H9 (cell line): ENCODE data around the gene CDH13. TPM values are rescaled to one million over a fixed set of nuclear protein-coding genes. Genes with fewer than 3 reads are reported as not detected.
A peak's percentile ranks its signal among the peaks of the same experiment; 100 is the strongest.

ENCODE experiments used
- DNase-seq: peaks from one replicate; pipeline ENCODE4 v3.0.0-alpha.2; 2017
- H2AFZ ChIP-seq: one replicate; pipeline ENCODE4 v1.6.1; 2013; ENCODE audit warnings: mild to moderate bottlenecking, low read length, control low read depth, moderate library complexity
- H2AK5ac ChIP-seq: 2 replicates; pipeline ENCODE4 v1.6.1; 2013; ENCODE audit warnings: low read length, control low read depth, mixed read lengths; ENCODE audit not compliant: insufficient read length
- H2BK120ac ChIP-seq: one replicate; pipeline ENCODE4 v1.6.1; 2013; ENCODE audit warnings: low read depth, mild to moderate bottlenecking, low read length, control low read depth, inconsistent platforms; ENCODE audit not compliant: poor library complexity, severe bottlenecking
- H2BK12ac ChIP-seq: 2 replicates; pipeline ENCODE4 v1.6.1; 2013; ENCODE audit warnings: low read length, control low read depth, mixed read lengths, low read depth; ENCODE audit not compliant: insufficient read length
- H2BK15ac ChIP-seq: 2 replicates; pipeline ENCODE4 v1.6.1; 2013; ENCODE audit warnings: low read depth, low read length, control low read depth
- H2BK20ac ChIP-seq: one replicate; pipeline ENCODE4 v1.6.1; 2013; ENCODE audit warnings: low read depth, mild to moderate bottlenecking, low read length, control low read depth, inconsistent platforms; ENCODE audit not compliant: poor library complexity, severe bottlenecking
- H2BK5ac ChIP-seq: 2 replicates; pipeline ENCODE4 v1.6.1; 2013; ENCODE audit warnings: low read length, control low read depth, mixed read lengths; ENCODE audit not compliant: insufficient read length
- H3K14ac ChIP-seq: 2 replicates; pipeline ENCODE4 v1.6.1; 2013; ENCODE audit warnings: low read length, control low read depth; ENCODE audit not compliant: insufficient read depth
- H3K18ac ChIP-seq: 2 replicates; pipeline ENCODE4 v1.6.1; 2013; ENCODE audit warnings: low read depth, mild to moderate bottlenecking, mixed read lengths, low read length, control low read depth; ENCODE audit not compliant: insufficient read length
- H3K23ac ChIP-seq: 2 replicates; pipeline ENCODE4 v1.6.1; 2013; ENCODE audit warnings: low read length, control low read depth, mixed read lengths, low read depth; ENCODE audit not compliant: insufficient read length
- H3K23me2 ChIP-seq: 2 replicates; pipeline ENCODE4 v1.6.1; 2013; ENCODE audit warnings: low read depth, mild to moderate bottlenecking, mixed read lengths, low read length, control low read depth; ENCODE audit not compliant: insufficient read length, poor library complexity, severe bottlenecking
- H3K27ac ChIP-seq: 2 replicates; pipeline ENCODE4 v1.5.1; 2013; ENCODE audit warnings: low read length, control low read depth, mixed read lengths, low read depth; ENCODE audit not compliant: insufficient read length
- H3K27me3 ChIP-seq: 2 replicates; pipeline ENCODE4 v1.6.1; 2013; ENCODE audit warnings: low read length, control low read depth, inconsistent platforms; ENCODE audit not compliant: insufficient read depth
- H3K4ac ChIP-seq: 2 replicates; pipeline ENCODE4 v1.6.1; 2013; ENCODE audit warnings: low read depth, mild to moderate bottlenecking, control low read depth, inconsistent platforms, low read length, moderate library complexity
- H3K4me1 ChIP-seq: 2 replicates; pipeline ENCODE4 v1.6.1; 2013; ENCODE audit warnings: low read length, control low read depth, inconsistent platforms; ENCODE audit not compliant: insufficient read depth
- H3K4me2 ChIP-seq: 2 replicates; pipeline ENCODE4 v1.6.1; 2013; ENCODE audit warnings: low read length, control low read depth, mixed read lengths; ENCODE audit not compliant: insufficient read length, insufficient read depth
- H3K56ac ChIP-seq: 2 replicates; pipeline ENCODE4 v1.6.1; 2013; ENCODE audit warnings: low read depth, mild to moderate bottlenecking, mixed read lengths, low read length, control low read depth; ENCODE audit not compliant: insufficient read length
- H3K79me1 ChIP-seq: 2 replicates; pipeline ENCODE4 v1.6.1; 2013; ENCODE audit warnings: low read depth, mild to moderate bottlenecking, moderate library complexity, low read length, control low read depth, inconsistent platforms; ENCODE audit not compliant: insufficient read depth, poor library complexity, severe bottlenecking
- H3K79me2 ChIP-seq: 2 replicates; pipeline ENCODE4 v1.6.1; 2013; ENCODE audit warnings: low read length, control low read depth, inconsistent platforms; ENCODE audit not compliant: insufficient read depth
- H3K9ac ChIP-seq: 2 replicates; pipeline ENCODE4 v1.6.1; 2013; ENCODE audit warnings: low read length, control low read depth, mixed read lengths; ENCODE audit not compliant: insufficient read length; ENCODE audit errors: extremely low read depth
- H3K9me3 ChIP-seq: one replicate; pipeline ENCODE4 v1.6.1; 2013; ENCODE audit warnings: low read depth, low read length, inconsistent platforms; ENCODE audit not compliant: control insufficient read depth
- H3T11ph ChIP-seq: one replicate; pipeline ENCODE4 v1.6.1; 2013; ENCODE audit warnings: mild to moderate bottlenecking, low read length, control low read depth, inconsistent platforms
- H4K20me1 ChIP-seq: one replicate; pipeline ENCODE4 v1.6.1; 2013; ENCODE audit not compliant: control insufficient read depth, insufficient read length, insufficient read depth
- H4K5ac ChIP-seq: 2 replicates; pipeline ENCODE4 v1.6.1; 2013; ENCODE audit warnings: low read depth, mild to moderate bottlenecking, mixed read lengths, low read length, control low read depth; ENCODE audit not compliant: insufficient read length
- H4K8ac ChIP-seq: replicated peaks from 2 replicates; pipeline ENCODE4 v1.6.1; 2013; ENCODE audit warnings: low read length, control low read depth, mixed read lengths, low read depth; ENCODE audit not compliant: insufficient read length
- H4K91ac ChIP-seq: 2 replicates; pipeline ENCODE4 v1.6.1; 2013; ENCODE audit warnings: low read depth, mild to moderate bottlenecking, moderate library complexity, mixed read lengths, low read length, control low read depth; ENCODE audit not compliant: insufficient read length
- H3K27ac Mint-ChIP-seq, 3 experiments: 2 replicates in 2 of 3; 3 replicates in 1 of 3; pipeline ENCODE4 v1.8.0; 2020 to 2021; ENCODE audit warnings: mixed read lengths in 3 of 3, mild to moderate bottlenecking in 1 of 3, moderate library complexity in 1 of 3
- H3K27me3 Mint-ChIP-seq: 2 replicates; pipeline ENCODE4 v1.8.0; 2021; ENCODE audit warnings: low read depth, mild to moderate bottlenecking, moderate library complexity, mixed read lengths
- H3K36me3 Mint-ChIP-seq, 3 experiments: 2 replicates in 2 of 3; 3 replicates in 1 of 3; pipeline ENCODE4 v1.8.0; 2020 to 2021; ENCODE audit warnings: low read depth in 3 of 3, mixed read lengths in 3 of 3; ENCODE audit not compliant: insufficient read depth in 1 of 3
- H3K4me1 Mint-ChIP-seq, 2 experiments: 2 replicates each; pipeline ENCODE4 v1.8.0; 2020; ENCODE audit warnings: mixed read lengths in 2 of 2
- H3K4me3 Mint-ChIP-seq, 2 experiments: 2 replicates in 1 of 2; 3 replicates in 1 of 2; pipeline ENCODE4 v1.8.0; 2020 to 2021; ENCODE audit warnings: mild to moderate bottlenecking in 2 of 2, mixed read lengths in 2 of 2, moderate library complexity in 1 of 2
- H3K9me3 Mint-ChIP-seq, 2 experiments: 2 replicates in 1 of 2; 3 replicates in 1 of 2; pipeline ENCODE4 v1.8.0; 2020; ENCODE audit warnings: mild to moderate bottlenecking in 2 of 2, mixed read lengths in 2 of 2, moderate library complexity in 1 of 2
- CTCF ChIP-seq: fragments of 200-600 bp; sonication (generic); conservative IDR thresholded peaks from 3 replicates; pipeline ENCODE4 v1.8.0; 2021; ENCODE audit warnings: antibody characterized with exemption, mild to moderate bottlenecking
- WGBS: extraction: QIAGEN DNeasy Blood & Tissue Kit; methylation state at CpG from one replicate; pipeline ENCODE4 v1.1.7; 2013; ENCODE audit warnings: missing lambda C conversion rate, low lambda C conversion rate, mixed read lengths; ENCODE audit not compliant: insufficient read length; ENCODE audit errors: extremely low coverage; 5-methylcytosine and 5-hydroxymethylcytosine counted together
- total RNA-seq: library from RNA; stranded (reverse); gene quantifications from 2 replicates; pipeline ENCODE4 v1.2.1, GENCODE V29; 2021

CDH13 gene
- total RNA-seq, 1 experiment from 2014 or later, result 1.5 TPM

GRCh38 chr16:83831456-83831987 is 1204.8 kb downstream of the CDH13 start:
- Histone ChIP-seq H3K18ac (no peak overlapping the region), H3T11ph (no peak overlapping the region), H3K79me2 (no peaks in the 10 kb centered on the region), H4K8ac (no peak overlapping the region), H3K56ac (no peak overlapping the region), H2BK20ac (no peak overlapping the region), H3K4ac (no peak overlapping the region), H3K27me3 (no peaks in the 10 kb centered on the region), H4K20me1 (no peaks in the 10 kb centered on the region), H2AFZ (no peak overlapping the region), H3K27ac (no peak overlapping the region), H2BK12ac (no peak overlapping the region), H3K9me3 (peaks cover 10% of the 10 kb centered on the region), H3K14ac (no peak overlapping the region), H3K9ac (no peak overlapping the region), H3K23me2 (no peaks in the 10 kb centered on the region), H3K79me1 (no peaks in the 10 kb centered on the region), H2AK5ac (no peak overlapping the region), H3K23ac (no peak overlapping the region), H3K4me1 (peaks cover 2% of the 10 kb centered on the region; the same call in 1 of the 2 replicates), H2BK120ac (no peak overlapping the region), H4K5ac (no peak overlapping the region), H2BK5ac (no peak overlapping the region), H3K4me2 (no peak overlapping the region), H4K91ac (no peak overlapping the region), H2BK15ac (no peak overlapping the region)
- WGBS, result no CpG with 5 or more reads among the region's 5 CpGs
- Mint-ChIP-seq H3K27me3 (0 out of 2 replicates have a peak, but pooled peaks cover 2% of the 10 kb centered on the region), H3K4me3 (no peak overlapping the region), H3K27ac (peak overlapping the region in 1 of 3 experiments; percentile 41; a peak in 1 of 7 replicates), H3K36me3 (peaks cover 7 to 11% (median 8%) of the 10 kb centered on the region in 3 experiments), H3K4me1 (peaks cover 57 to 58% of the 10 kb centered on the region in 2 experiments), H3K9me3 (peaks cover 10 to 17% of the 10 kb centered on the region in 2 experiments)
- TF ChIP-seq CTCF, result no peak
- DNase-seq, result no peak
